Epithelial cell of esophagus (primary cell): ENCODE measurements around the gene SCO1.
"Not testable (repeated sequence)": the region's sequence is repeated elsewhere in the genome, so short reads cannot be mapped to it uniquely, and the experiment has no call there.

Experiments
- DNase-seq: peaks from one replicate; pipeline ENCODE4 v3.0.0; 2010; ENCODE audit warnings: low read depth
- H3K4me3 ChIP-seq: 2 replicates; pipeline ENCODE4 v1.5.1; 2011; ENCODE audit warnings: mild to moderate bottlenecking, low read length, control low read depth
- TF ChIP-seq, protein P1 (sequence below): IDR thresholded peaks from 2 replicates; pipeline ENCODE4 v1.5.1; 2011; ENCODE audit warnings: low read depth, mild to moderate bottlenecking, low read length, control low read depth, inconsistent platforms; ENCODE audit not compliant: insufficient read depth; ENCODE audit errors: missing control alignments

The SCO1 gene

DNA sequence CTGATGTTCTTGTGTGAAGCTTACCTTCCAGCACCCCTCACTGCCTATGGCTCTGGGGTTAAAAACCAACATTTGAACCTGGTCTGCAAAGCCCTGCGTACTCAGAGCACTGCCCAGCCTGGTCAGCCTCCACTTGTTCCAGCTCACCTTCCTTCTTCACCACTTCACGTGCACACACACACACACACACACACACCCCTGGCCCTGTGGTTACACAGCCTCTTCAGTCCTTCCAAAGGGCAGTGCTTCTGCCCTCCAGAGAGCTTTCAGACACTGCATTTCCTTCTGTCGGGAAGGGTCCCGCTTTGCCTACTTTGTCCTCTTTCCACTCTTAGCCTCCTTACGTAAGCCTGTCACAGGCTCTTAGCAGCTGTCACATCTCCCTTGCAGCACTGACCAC lies 42.1 kb upstream of the SCO1 start:
- TF ChIP-seq, protein P1, sequence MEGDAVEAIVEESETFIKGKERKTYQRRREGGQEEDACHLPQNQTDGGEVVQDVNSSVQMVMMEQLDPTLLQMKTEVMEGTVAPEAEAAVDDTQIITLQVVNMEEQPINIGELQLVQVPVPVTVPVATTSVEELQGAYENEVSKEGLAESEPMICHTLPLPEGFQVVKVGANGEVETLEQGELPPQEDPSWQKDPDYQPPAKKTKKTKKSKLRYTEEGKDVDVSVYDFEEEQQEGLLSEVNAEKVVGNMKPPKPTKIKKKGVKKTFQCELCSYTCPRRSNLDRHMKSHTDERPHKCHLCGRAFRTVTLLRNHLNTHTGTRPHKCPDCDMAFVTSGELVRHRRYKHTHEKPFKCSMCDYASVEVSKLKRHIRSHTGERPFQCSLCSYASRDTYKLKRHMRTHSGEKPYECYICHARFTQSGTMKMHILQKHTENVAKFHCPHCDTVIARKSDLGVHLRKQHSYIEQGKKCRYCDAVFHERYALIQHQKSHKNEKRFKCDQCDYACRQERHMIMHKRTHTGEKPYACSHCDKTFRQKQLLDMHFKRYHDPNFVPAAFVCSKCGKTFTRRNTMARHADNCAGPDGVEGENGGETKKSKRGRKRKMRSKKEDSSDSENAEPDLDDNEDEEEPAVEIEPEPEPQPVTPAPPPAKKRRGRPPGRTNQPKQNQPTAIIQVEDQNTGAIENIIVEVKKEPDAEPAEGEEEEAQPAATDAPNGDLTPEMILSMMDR: no peak
- no peak overlapping the region for H3K4me3 ChIP-seq
- no peak for DNase-seq

DNA sequence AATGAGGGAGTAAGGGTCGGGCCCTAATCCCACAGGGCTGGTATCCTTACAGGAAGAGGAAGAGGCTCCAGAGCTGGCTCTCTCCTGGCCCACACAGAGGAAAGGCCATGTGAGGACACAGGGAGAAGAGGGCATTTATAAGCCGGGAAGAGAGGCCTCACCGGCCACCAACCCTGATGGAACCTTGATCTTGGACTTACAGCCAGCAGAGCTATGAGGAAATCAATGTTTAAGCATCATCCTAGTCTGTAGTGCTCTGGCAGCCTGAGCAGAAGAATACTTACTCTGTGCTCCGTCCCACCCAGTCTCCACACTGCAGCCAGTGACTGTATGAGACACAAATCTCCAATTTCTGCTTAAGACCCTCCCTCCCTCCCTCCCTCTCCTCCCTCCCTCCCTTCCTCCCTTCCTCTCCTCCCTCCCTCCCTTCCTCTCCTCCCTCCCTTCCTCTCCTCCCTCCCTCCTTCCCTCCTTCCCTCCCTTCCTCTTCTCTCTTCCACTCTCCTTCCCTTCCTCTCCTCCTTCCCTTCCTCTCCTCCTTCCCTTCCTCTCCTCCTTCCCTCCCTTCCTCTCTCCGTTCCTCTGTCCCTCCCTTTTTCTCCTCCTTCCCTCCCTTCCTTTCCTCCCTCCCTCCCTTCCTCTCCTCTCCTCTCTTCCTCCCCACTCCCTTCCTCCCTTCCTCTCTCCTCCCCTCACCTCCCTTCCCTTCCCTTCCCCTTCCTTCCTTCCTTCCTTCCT lies 41.4 kb upstream of the SCO1 start:
- H3K4me3 ChIP-seq: no peak overlapping the region
- DNase-seq: no peak
- TF ChIP-seq, protein P1: no peak

DNA sequence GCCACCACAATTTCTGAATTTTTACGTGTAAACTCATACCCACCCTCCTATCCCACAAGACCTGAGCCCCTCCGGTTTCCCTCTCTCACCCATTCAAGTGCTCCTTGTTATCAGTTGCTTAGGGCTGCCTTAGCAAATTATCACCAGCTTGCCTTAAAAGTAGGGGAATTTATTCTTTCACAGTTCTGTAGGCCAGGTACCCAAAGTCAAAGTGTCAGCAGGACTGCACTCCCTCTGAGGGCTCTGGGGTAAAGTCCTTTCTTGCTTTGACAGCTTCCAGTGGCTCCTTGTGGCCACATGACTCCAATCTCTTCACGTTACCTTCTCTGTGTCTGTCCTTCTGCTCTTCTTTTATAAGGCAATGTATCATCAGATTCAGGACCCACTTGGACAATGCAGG lies 40.4 kb upstream of the SCO1 start:
- H3K4me3 ChIP-seq: no peak overlapping the region
- TF ChIP-seq, protein P1: no peak
- DNase-seq: no peak

DNA sequence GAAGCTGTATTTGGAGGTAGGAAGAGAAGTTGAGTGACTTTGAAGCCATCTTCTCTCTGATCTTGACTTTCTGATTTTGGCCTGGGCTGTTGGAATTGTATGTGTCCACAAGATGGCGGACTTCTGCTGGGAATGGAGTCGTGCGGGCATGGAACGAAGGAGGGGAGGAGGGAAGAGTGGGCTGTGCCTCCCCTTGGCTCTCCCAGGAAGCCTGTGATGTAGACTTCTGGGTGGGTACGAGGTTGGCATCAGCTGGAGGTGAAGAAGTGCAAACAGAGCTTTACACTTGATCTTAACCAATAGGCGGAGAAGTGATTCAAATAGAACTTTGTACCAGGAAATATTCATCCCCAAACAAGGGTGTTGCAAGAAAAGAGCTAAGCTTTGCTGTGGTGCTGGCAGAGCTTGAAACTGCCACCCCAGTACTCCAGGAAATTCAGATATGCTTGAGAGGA lies 39.9 kb upstream of the SCO1 start:
- TF ChIP-seq, protein P1: peak; percentile 90
- no peak overlapping the region for H3K4me3 ChIP-seq
- peak; percentile 66 for DNase-seq

DNA sequence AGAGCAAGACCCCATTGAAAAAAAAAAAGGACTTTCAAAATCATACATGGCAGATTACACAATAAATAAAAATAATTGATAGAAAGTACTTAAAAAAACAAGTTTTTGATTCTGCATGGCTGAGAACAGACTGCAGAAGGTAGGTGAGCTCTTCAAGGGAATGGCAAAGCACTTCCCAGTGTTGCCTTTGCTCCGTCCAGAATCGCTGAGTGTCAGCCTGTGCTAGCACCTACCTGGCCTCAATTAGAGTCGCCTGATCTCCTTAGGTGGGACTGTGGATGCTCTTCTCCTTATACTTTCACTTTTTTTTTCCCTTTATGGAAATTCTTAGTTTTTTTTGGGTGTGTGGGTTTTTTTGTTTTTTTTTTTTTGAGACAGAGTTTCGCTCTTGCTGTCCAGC lies 38.5 kb upstream of the SCO1 start:
- DNase-seq: no peak
- TF ChIP-seq, protein P1: no peak
- no peak overlapping the region for H3K4me3 ChIP-seq

DNA sequence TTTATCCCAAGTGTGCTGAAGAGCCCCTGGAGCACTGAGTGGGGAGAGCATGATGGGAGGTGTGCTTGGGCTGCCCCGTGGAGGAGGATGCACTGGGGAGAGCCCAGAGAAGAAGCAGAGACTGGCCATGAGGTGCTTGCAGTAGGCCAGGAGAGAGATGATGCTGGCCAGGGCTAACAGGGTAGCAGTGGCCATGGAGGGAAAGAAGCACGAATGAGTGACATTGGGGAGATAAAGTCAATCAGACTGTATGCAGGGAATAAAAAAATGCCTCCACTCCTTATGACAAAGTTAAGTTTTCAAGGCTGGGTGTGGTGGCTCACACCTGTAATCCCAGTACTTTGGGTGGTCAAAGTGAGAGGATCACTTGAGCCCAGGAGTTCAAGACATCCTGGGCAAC lies 37.9 kb upstream of the SCO1 start:
- no peak overlapping the region for H3K4me3 ChIP-seq
- TF ChIP-seq, protein P1: no peak
- no peak for DNase-seq

DNA sequence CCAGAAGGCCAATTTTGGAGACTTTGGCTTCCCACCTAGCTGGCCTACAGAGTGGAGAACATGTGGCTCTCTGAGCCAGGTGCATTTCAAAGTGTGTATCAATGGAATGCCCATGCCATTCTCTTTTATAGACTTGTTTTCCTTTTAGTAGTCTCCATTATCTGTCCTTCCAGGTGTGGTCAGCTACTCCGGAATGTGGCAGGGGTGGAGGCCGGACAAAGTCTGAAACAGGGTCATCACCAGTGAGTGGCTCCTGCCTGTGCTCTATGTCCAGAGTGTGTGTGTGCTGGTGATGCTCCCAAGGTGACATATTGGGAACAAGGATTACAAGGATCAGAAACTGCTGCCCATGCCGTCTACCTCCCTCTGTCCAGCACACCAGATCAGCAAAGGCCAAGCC lies 36.3 kb upstream of the SCO1 start:
- no peak for DNase-seq
- H3K4me3 ChIP-seq: no peak overlapping the region
- TF ChIP-seq, protein P1: no peak

DNA sequence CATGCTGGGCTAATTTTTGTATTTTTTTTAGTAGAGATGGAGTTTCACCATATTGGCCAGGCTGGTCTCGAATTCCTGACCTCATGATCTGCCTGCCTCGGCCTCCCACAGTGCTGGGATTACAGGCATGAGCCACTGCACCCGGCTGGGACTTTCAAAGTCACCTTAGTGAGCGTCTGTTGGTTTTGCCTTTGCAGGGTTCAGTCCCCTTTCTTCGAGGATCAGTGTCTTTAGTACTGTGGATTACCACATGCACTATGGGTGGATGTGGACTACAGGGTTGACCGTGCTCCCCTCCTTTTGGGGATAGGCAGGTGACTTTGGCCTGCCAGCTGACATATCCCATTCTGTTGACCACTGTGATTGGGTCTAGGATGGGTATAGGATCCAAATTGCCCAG lies 34.8 kb upstream of the SCO1 start:
- not testable (repeated sequence) for DNase-seq, H3K4me3 ChIP-seq
